NCI-H2171 (cell line): ENCODE results near the gene PDRG1.
A peak's percentile ranks its signal among the peaks of the same experiment; 100 is the strongest.

Source experiments
- DNase-seq: peaks from one replicate; lab custom pipeline; 2025; lab: John Stamatoyannopoulos, UW

The PDRG1 gene

DNA sequence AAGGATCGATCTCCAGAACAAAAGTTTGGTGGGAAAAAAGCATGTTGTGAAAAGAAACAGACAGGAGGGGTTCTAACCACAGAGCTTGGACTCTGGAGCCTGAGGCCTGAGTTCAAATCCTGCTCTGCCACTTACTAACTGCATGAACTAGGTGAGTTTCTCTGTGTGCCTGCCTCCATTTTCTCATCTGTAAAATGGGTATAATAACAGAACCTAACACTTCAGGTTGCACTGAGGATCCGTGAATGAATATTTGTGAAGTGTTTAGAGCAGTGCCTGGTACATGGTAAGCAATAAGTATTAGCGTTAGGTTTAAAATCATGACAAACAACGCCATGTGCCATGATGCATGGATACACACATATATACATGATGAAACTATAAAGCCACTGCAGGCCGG lies 44.8 kb downstream of the PDRG1 start:
- no peak for DNase-seq

DNA sequence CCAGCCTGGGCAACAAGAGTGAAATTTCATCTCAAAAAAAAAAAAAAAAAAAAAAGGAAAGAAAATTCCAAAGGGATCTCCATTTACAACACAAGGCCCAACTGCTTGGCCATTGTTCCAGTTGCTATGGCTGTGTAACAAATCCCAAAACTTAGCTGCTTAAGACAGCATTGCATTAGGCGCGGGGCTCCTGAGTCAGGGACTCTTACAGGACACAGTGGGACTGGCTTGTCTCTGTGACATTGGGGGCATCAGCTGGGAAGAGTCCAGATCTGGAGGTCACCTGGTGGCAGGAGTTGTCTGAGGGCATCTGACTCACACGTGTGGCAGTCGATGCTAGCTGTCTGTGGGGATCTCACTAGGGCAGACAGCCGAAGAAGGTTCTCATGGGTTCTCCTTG lies 45.8 kb downstream of the PDRG1 start:
- no peak for DNase-seq

DNA sequence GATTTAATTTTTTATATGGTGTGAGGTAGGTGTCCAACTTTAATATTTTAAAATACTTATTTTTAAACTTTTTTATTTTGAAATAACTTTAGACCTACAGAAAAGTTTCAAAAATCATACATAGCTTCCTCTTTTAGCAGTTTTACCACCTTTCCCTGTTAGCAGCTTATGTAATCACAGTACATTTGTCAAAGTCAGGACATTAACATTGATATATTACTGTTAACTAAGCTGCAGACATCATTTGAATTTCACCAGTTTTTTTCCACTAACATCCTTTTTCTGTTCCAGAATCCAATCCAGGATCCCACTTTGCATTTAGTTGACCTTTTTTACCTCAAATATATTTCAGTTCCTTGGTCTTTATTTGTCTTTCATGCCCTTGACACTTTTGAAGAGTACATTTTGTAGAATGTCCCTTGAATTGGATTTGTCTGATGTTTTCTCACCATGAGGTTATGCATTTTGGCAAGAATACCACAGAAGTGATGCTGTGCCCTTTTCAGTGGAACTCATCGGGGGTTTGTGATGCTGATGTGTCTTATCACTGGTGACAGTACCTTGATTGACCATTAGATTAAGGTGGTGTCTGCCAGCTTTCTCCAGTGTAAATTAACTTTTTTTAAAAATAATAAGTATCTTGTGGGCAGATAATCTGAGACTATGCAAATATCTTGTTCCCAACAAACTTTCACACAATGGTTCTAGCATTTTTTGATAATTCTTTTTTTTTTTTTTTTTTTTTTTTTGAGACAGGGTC lies 48.0 kb downstream of the PDRG1 start:
- DNase-seq, result no peak

DNA sequence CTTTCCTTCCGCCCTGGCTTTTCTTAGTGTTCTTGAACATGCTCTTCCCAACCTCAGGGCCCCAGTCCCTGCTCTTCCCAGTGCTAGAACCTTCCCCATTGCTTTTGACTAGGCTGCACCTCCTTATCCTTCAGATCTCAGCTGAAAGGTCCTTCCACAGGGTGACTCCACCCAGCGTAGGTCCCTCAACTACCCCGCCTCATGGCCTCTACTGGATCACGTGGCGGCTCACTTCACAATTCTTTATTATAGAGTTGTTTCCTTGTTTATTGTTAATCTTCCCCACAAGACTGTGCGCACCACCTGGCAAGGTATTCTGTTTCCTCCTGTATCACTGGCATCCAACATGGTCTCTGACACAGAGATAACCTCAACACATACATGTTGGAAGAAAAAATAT lies 50.2 kb downstream of the PDRG1 start:
- peak; percentile 67 for DNase-seq

DNA sequence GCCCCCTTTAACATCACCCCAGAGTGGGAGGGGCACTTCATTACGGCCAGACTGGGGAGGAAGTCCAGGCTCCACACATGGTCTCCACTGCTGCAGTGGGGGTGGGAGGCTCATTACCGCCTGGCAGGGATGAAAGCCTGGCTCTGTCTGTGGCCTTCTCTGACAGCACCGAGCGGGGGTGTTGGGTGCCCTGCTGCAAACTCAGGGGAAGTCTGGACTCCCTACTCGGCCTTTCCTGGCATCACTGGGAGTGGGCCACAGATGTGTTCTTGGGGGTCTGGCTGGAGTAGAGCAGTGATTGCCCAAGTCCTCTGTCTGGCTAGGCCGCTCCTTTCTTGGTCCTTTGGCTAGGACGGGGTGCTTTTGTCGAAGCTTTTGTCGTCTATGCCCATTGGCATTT lies 54.3 kb downstream of the PDRG1 start:
- DNase-seq, result no peak

DNA sequence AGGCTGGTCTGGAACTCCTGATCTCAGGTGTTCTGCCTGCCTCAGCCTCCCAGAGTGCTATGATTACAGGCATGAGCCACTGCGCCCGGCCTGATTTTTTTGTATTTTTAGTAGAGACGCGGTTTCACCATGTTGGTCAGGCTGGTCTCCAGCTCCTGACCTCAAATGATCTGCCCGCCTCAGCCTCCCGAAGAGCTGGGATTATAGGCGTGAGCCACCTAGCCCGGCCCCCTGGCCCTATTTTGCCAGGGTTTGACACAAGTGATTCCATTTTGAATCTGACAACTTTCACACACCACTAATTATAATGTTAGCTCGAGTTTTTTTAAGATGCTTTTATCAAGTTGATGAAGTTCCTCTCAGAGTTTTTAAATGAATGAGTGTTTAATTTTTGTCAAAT lies 55.8 kb downstream of the PDRG1 start:
- DNase-seq, result no peak

DNA sequence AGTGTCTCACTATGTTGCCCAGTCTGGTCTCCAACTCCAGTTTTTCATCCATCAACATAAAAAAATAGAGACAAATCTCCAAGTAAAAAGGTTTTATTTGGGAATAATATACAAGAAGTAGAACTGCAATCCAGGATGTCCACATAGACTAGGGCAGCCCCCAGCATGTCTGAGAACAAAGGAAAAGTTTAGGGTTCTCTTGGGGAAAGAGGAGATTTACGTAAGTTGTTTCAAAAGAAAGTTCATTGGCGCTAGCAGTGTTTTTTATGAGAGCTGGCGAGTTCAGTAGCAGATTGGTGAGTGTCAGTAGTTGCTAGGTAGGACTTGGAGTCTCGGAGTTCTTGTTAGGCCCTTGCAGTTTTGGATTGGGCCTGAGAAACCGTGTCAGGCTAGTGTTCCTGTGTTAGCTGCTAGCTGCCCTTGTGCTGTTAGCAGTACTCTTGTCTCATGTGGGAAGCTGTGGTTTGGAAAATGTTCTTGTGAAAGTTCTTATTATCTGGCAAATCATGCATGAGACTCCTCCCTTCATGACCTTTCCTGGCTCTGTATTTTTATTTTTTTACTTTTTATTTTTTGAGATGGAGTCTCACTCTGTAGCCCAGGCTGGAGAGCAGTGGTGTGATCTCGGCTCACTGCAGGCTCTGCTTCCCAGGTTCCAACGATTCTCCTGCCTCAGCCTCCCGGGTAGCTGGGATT lies 56.7 kb downstream of the PDRG1 start:
- DNase-seq, result no peak
